ENCODE data around the gene CYTL1. TPM values are rescaled to one million over a fixed set of nuclear protein-coding genes. Genes with fewer than 3 reads are reported as not detected.

The CYTL1 gene
- total and polyA plus RNA-seq, 4 donors: 0.32 to 3.0 (median 1.6) TPM

DNA sequence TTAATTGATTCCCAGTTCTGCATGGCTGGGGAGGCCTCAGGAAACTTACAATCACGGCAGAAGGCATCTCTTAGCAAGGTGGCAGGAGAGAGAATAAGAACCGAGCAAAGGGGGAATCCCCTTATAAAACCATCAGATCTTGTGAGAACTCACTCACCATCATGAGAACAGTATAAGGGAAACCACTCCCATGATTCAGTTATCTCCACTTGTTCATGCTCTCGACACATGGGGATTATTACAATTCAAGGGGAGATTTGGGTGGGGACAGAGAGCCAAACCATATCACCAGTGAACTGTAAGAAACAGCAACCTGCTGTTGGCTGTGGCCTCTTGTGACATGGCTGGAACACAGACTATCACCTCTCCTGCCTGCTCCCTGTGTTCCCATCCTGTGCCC lies 7.1 kb upstream of the CYTL1 start:
- Histone ChIP-seq H3K4me1 (ENCODE audit: control insufficient read depth in 5 of 5, insufficient read depth in 5 of 5, low read length in 5 of 5) (no peaks in the 10 kb centered on the region), H3K27me3 (ENCODE audit: control insufficient read depth in 3 of 3, insufficient read depth in 3 of 3, low read length in 2 of 3) (peaks cover 0 to 3% (median 0%) of the 10 kb centered on the region in 3 donors), H3K9ac (ENCODE audit: insufficient read depth in 1 of 2, low read length in 2 of 2) (no peak overlapping the region), H3K27ac (ENCODE audit: low read depth in 1 of 2, low read length in 1 of 2) (no peak overlapping the region), H3K36me3 (ENCODE audit: control insufficient read depth in 4 of 4, insufficient read depth in 4 of 4, low read length in 4 of 4) (no peaks in the 10 kb centered on the region), H3K9me3 (ENCODE audit: control insufficient read depth in 4 of 4, insufficient read depth in 3 of 4, low read length in 3 of 4) (peaks cover 0 to 4% (median 2%) of the 10 kb centered on the region in 4 donors), H3K4me3 (no peak overlapping the region)
- TF ChIP-seq, protein P1, sequence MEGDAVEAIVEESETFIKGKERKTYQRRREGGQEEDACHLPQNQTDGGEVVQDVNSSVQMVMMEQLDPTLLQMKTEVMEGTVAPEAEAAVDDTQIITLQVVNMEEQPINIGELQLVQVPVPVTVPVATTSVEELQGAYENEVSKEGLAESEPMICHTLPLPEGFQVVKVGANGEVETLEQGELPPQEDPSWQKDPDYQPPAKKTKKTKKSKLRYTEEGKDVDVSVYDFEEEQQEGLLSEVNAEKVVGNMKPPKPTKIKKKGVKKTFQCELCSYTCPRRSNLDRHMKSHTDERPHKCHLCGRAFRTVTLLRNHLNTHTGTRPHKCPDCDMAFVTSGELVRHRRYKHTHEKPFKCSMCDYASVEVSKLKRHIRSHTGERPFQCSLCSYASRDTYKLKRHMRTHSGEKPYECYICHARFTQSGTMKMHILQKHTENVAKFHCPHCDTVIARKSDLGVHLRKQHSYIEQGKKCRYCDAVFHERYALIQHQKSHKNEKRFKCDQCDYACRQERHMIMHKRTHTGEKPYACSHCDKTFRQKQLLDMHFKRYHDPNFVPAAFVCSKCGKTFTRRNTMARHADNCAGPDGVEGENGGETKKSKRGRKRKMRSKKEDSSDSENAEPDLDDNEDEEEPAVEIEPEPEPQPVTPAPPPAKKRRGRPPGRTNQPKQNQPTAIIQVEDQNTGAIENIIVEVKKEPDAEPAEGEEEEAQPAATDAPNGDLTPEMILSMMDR (IDR thresholded peaks at IDR 0.05; ENCODE audit: control extremely low read depth, extremely low read depth): no peak
- 82 to 88% methylated on average over 3 of the region's 3 CpGs for WGBS, 2 donors
- DNase-seq: no peak
- ATAC-seq (ENCODE audit: insufficient read depth, low FRiP score): no peak

DNA sequence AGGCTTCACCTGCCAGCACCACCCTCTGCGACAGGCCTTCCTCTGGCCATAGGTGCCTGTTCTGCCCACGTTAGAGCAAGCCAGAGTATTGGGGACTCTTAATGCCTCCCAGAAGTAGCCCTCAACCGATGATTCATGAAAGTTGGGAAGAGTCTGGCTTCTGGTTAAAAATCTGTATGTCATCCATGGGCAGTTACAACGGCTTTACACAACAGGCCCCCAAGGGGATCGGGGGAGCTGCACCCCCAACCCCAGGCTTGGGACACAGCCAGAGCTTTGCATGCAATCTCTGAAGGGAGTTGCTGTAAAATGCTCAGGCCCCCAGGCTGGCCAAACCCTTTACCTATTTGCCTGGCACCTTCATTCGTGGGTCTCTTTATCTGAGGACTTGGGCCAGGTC lies 5.4 kb upstream of the CYTL1 start:
- TF ChIP-seq, protein P1 (IDR thresholded peaks at IDR 0.05; ENCODE audit: control extremely low read depth, extremely low read depth): no peak

DNA sequence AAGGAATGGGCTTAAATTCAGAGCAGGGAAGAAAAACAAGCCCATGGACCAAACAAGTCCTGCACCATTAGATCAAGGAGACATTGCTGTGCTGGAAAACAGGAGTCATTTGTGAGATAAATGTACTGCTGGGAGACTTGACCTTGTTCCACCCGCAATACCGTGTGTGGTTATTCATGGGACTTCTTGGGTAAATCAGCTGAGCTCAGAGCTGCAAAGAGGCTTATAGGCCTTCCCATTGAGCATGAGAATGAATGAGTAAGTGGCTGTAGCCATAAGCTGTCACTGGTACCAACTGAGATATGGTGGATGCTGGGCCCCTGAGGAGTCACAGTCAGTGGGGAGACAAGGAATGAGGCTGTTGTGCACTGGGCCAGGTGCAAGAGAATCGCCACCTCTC lies 2.3 kb upstream of the CYTL1 start:
- Histone ChIP-seq H3K27me3 (ENCODE audit: control insufficient read depth in 3 of 3, insufficient read depth in 3 of 3, low read length in 2 of 3) (peaks cover 0 to 3% (median 0%) of the 10 kb centered on the region in 3 donors), H3K9ac (ENCODE audit: insufficient read depth in 1 of 2, low read length in 2 of 2) (no peak overlapping the region), H3K27ac (ENCODE audit: low read depth in 1 of 2, low read length in 1 of 2) (no peak overlapping the region), H3K4me1 (ENCODE audit: control insufficient read depth in 5 of 5, insufficient read depth in 5 of 5, low read length in 5 of 5) (peaks cover 0 to 13% (median 0%) of the 10 kb centered on the region in 5 donors), H3K9me3 (ENCODE audit: control insufficient read depth in 4 of 4, insufficient read depth in 3 of 4, low read length in 3 of 4) (peaks cover 0 to 6% (median 2%) of the 10 kb centered on the region in 4 donors), H3K4me3 (no peak overlapping the region), H3K36me3 (ENCODE audit: control insufficient read depth in 4 of 4, insufficient read depth in 4 of 4, low read length in 4 of 4) (no peaks in the 10 kb centered on the region)
- no peak for ATAC-seq (ENCODE audit: insufficient read depth, low FRiP score)
- TF ChIP-seq, protein P1 (IDR thresholded peaks at IDR 0.05; ENCODE audit: control extremely low read depth, extremely low read depth): no peak
- no peak for DNase-seq
- 84 to 87% methylated on average over 3 of the region's 3 CpGs for WGBS, 2 donors

More for the DNA sequence above, 5.4 kb upstream of the CYTL1 start:
- H3K27me3 ChIP-seq (ENCODE audit: control insufficient read depth in 3 of 3, insufficient read depth in 3 of 3, low read length in 2 of 3): peaks cover 0 to 3% (median 0%) of the 10 kb centered on the region in 3 donors
- H3K9me3 ChIP-seq (ENCODE audit: control insufficient read depth in 4 of 4, insufficient read depth in 3 of 4, low read length in 3 of 4): peaks cover 0 to 4% (median 2%) of the 10 kb centered on the region in 4 donors
- no peak for ATAC-seq (ENCODE audit: insufficient read depth, low FRiP score)
- 56 to 68% methylated on average over 6 of the region's 6 CpGs for WGBS, 2 donors
- DNase-seq: no peak
- no peak overlapping the region for H3K4me3 ChIP-seq
- H3K4me1 ChIP-seq (ENCODE audit: control insufficient read depth in 5 of 5, insufficient read depth in 5 of 5, low read length in 5 of 5): peaks cover 0 to 4% (median 0%) of the 10 kb centered on the region in 5 donors
- H3K9ac ChIP-seq (ENCODE audit: insufficient read depth in 1 of 2, low read length in 2 of 2): no peak overlapping the region
- no peak overlapping the region for H3K27ac ChIP-seq (ENCODE audit: low read depth in 1 of 2, low read length in 1 of 2)
- H3K36me3 ChIP-seq (ENCODE audit: control insufficient read depth in 4 of 4, insufficient read depth in 4 of 4, low read length in 4 of 4): no peaks in the 10 kb centered on the region

DNA sequence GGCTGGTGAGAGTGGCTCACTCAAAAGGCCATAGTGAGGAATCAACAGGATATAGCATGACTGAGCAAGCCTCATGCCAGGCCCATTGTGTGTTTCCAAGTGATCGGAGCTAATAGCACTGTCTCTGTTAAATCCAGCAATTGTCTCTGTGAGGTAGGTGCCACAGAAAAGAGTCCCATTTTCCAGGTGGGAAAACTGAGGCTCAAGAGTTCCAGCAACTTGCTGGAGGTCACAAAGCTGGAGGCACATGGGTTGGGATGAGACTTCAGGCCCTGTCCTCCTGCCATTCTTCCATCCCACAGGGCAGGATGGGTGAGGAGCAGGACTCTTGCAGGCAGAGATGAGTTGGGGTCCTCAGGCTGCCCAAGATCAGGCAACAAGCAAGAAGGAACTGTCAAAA lies 1.1 kb upstream of the CYTL1 start:
- TF ChIP-seq, protein P1 (IDR thresholded peaks at IDR 0.05; ENCODE audit: control extremely low read depth, extremely low read depth): no peak
- Histone ChIP-seq H3K27ac (ENCODE audit: low read depth in 1 of 2, low read length in 1 of 2) (no peak overlapping the region), H3K4me1 (ENCODE audit: control insufficient read depth in 5 of 5, insufficient read depth in 5 of 5, low read length in 5 of 5) (peaks cover 0 to 13% (median 0%) of the 10 kb centered on the region in 5 donors), H3K9ac (ENCODE audit: insufficient read depth in 1 of 2, low read length in 2 of 2) (peak overlapping the region in 1 of 2 donors; percentile 30), H3K4me3 (no peak overlapping the region), H3K36me3 (ENCODE audit: control insufficient read depth in 4 of 4, insufficient read depth in 4 of 4, low read length in 4 of 4) (no peaks in the 10 kb centered on the region), H3K9me3 (ENCODE audit: control insufficient read depth in 4 of 4, insufficient read depth in 3 of 4, low read length in 3 of 4) (peaks cover 0 to 6% (median 2%) of the 10 kb centered on the region in 4 donors), H3K27me3 (ENCODE audit: control insufficient read depth in 3 of 3, insufficient read depth in 3 of 3, low read length in 2 of 3) (peaks cover 0 to 3% (median 0%) of the 10 kb centered on the region in 3 donors)
- ATAC-seq (ENCODE audit: insufficient read depth, low FRiP score): no peak
- WGBS, 2 donors: 69 to 90% methylated on average over 1 of the region's 1 CpG
- DNase-seq: no peak

Data from lung (tissue), 12 donors.